K562 (cell line): ENCODE results near the gene MYO3B. TPM values are rescaled to one million over a fixed set of nuclear protein-coding genes. Genes with fewer than 3 reads are reported as not detected.

Experiments
- ADNP ChIP-seq: fragments of 200-800 bp; sonication (Bioruptor generic); IDR thresholded peaks from 2 replicates; pipeline ENCODE4 v1.6.1; 2016; ENCODE audit warnings: missing genetic modification characterization, missing compliant biosample characterization
- BACH1 ChIP-seq: fragments of 200-800 bp; sonication (Bioruptor generic); IDR thresholded peaks from 2 replicates; pipeline ENCODE4 v1.6.1; 2016; ENCODE audit warnings: missing genetic modification characterization, missing compliant biosample characterization
- C11orf30 ChIP-seq: fragments of 450-650 bp; IDR thresholded peaks from 2 replicates; pipeline ENCODE4 v1.6.1; 2016; ENCODE audit warnings: low read depth, mild to moderate bottlenecking
- ERF ChIP-seq: fragments of 450-650 bp; formaldehyde crosslinking; IDR thresholded peaks from 2 replicates; pipeline ENCODE4 v1.4.0; 2020; ENCODE audit warnings: mild to moderate bottlenecking, mixed read lengths
- NFE2L1 ChIP-seq: fragments of 450-650 bp; IDR thresholded peaks from 2 replicates; pipeline ENCODE4 v1.6.1; 2016; ENCODE audit warnings: missing genetic modification characterization, low read depth, mild to moderate bottlenecking, missing compliant biosample characterization, moderate library complexity, borderline replicate concordance
- RREB1 ChIP-seq: fragments of 250-450 bp; sonication (Bioruptor Pico); IDR thresholded peaks from 2 replicates; pipeline ENCODE4 v1.4.0; 2020
- SMAD2 ChIP-seq: fragments of 150-350 bp; IDR thresholded peaks from 2 replicates; pipeline ENCODE4 v1.6.1; 2014; ENCODE audit warnings: low read depth, mild to moderate bottlenecking, low read length
- ZBTB1 ChIP-seq: sonication (generic); formaldehyde crosslinking; IDR thresholded peaks from 2 replicates; pipeline ENCODE4 v1.8.1; 2023; ENCODE audit warnings: missing genetic modification reagents, low read depth, mild to moderate bottlenecking, borderline replicate concordance
- ZBTB11 ChIP-seq, 3 experiments: fragments of 200-800 bp in 1 of 3; fragments of 250-450 bp in 1 of 3; fragments of 450-650 bp in 1 of 3; sonication (Bioruptor Pico) in 1 of 3; sonication (Bioruptor generic) in 1 of 3; formaldehyde crosslinking in 1 of 3; IDR thresholded peaks; 2 replicates each; pipeline versions ENCODE4 v1.6.1 to v1.8.0; 2016 to 2022; ENCODE audit warnings: mild to moderate bottlenecking in 2 of 3, missing genetic modification characterization in 2 of 3, missing compliant biosample characterization in 1 of 3, moderate library complexity in 1 of 3
- ZBTB5 ChIP-seq: fragments of 450-650 bp; IDR thresholded peaks from 2 replicates; pipeline ENCODE4 v1.6.1; 2017; ENCODE audit warnings: antibody characterized with exemption
- ZNF232 ChIP-seq: sonication (generic); formaldehyde crosslinking; IDR thresholded peaks from 2 replicates; pipeline ENCODE4 v1.8.0; 2022; ENCODE audit warnings: mild to moderate bottlenecking, missing genetic modification reagents
- ZNF512 ChIP-seq: IDR thresholded peaks from 2 replicates; pipeline ENCODE4 v1.6.1; 2016; ENCODE audit warnings: missing genetic modification characterization, missing compliant biosample characterization
- polyA plus RNA-seq, 8 experiments: library from polyadenylated mRNA; depleted of rRNA in 4 of 8; stranded (reverse) in 5 of 8; unstranded in 3 of 8; fragments of >200 nt; fragmentation: Nextera tagmentation in 2 of 8; fragmentation: Illumina TruSeq in 1 of 8; extraction: Ambion mirVana in 2 of 8; extraction: Trizol in 1 of 8; gene quantifications; 2 replicates each; pipeline versions ENCODE4 v1.2.1 to v1.2.3, GENCODE V29; 2011 to 2014; ENCODE audit warnings: inconsistent platforms in 1 of 8, missing spikeins in 1 of 8
- total RNA-seq, 7 experiments: library from RNA; depleted of rRNA in 6 of 7; stranded (reverse); fragments of >200 nt in 6 of 7; fragmentation: Illumina TruSeq in 2 of 7; extraction: Trizol in 2 of 7; gene quantifications; 2 replicates each; pipeline versions ENCODE4 v1.2.1 to v1.2.3, GENCODE V29; 2011 to 2021; ENCODE audit warnings: low replicate concordance in 1 of 7

Gene MYO3B
- total and polyA plus RNA-seq, 9 of the 15 experiments (the other 6 are each of a cell fraction or from before 2014, with no cell fraction given), result 2.7 to 6.5 (median 3.6) TPM

GRCh38 chr2:170243118-170243837 lies 65.3 kb downstream of the MYO3B start (continued):
- TF ChIP-seq ZBTB5 (no peak), SMAD2 (no peak), ADNP (no peak), NFE2L1 (tag) (no peak), ZNF512 (tag) (no peak), ZNF232 (no peak), C11orf30 (no peak), RREB1 (CRISPR knock-in tag) (peak; percentile 78; the same call in 1 of the 2 replicates), BACH1 (tag) (0 out of 2 replicates have a peak, but pooled peaks have one; percentile 24), ZBTB11 (CRISPR knock-in tag; IDR thresholded peaks at IDR 0.05) (no peak), ZBTB1 (CRISPR knock-in tag) (no peak), ERF (CRISPR knock-in tag) (no peak)
